Neural progenitor cell (in vitro differentiated cells): Measurements from ENCODE around the gene SPAG8. TPM values are rescaled to one million over a fixed set of nuclear protein-coding genes. Genes with fewer than 3 reads are reported as not detected.

Source experiments
- DNase-seq: peaks from one replicate; pipeline ENCODE4 v3.0.0-alpha.2; 2016; ENCODE audit warnings: low spot score
- H2AFZ ChIP-seq: fragments of 200-600 bp; sonication (generic); replicated peaks from 2 replicates; pipeline ENCODE4 v1.6.1; 2016; ENCODE audit warnings: antibody characterized with exemption
- H3F3A ChIP-seq: fragments of 200-600 bp; sonication (generic); 2 replicates; pipeline ENCODE4 v1.6.1; 2016; ENCODE audit warnings: antibody characterized with exemption, low read depth
- H3K27ac ChIP-seq: fragments of 200-600 bp; sonication (generic); 2 replicates; pipeline ENCODE4 v1.5.1; 2016; ENCODE audit warnings: mild to moderate bottlenecking
- H3K27me3 ChIP-seq: fragments of 200-600 bp; sonication (generic); 2 replicates; pipeline ENCODE4 v1.6.1; 2016; ENCODE audit warnings: mild to moderate bottlenecking, moderate library complexity
- H3K36me3 ChIP-seq: fragments of 200-600 bp; sonication (generic); 2 replicates; pipeline ENCODE4 v1.5.1; 2016
- H3K4me1 ChIP-seq: fragments of 200-600 bp; sonication (generic); 2 replicates; pipeline ENCODE4 v1.6.1; 2016; ENCODE audit warnings: mixed run types
- H3K4me2 ChIP-seq: fragments of 200-600 bp; sonication (generic); 2 replicates; pipeline ENCODE4 v1.6.1; 2016
- H3K4me3 ChIP-seq: fragments of 200-600 bp; sonication (generic); 2 replicates; pipeline ENCODE4 v1.5.1; 2016
- H3K79me2 ChIP-seq: fragments of 200-600 bp; sonication (generic); 2 replicates; pipeline ENCODE4 v1.6.1; 2016; ENCODE audit warnings: low read depth
- H3K9ac ChIP-seq: fragments of 200-600 bp; sonication (generic); 2 replicates; pipeline ENCODE4 v1.6.1; 2016
- H3K9me3 ChIP-seq: fragments of 200-600 bp; sonication (generic); 2 replicates; pipeline ENCODE4 v1.5.1; 2016; ENCODE audit warnings: low read depth
- H4K20me1 ChIP-seq: fragments of 200-600 bp; sonication (generic); 2 replicates; pipeline ENCODE4 v1.6.1; 2016; ENCODE audit warnings: low read depth
- H3K27ac Mint-ChIP-seq: 3 replicates; pipeline ENCODE4 v1.8.0; 2021; ENCODE audit warnings: mixed read lengths
- H3K27me3 Mint-ChIP-seq: 2 replicates; pipeline ENCODE4 v1.8.0; 2022; ENCODE audit warnings: low read depth, mild to moderate bottlenecking, inconsistent platforms, moderate library complexity, mixed read lengths; ENCODE audit not compliant: insufficient read depth
- H3K36me3 Mint-ChIP-seq: 3 replicates; pipeline ENCODE4 v1.8.0; 2021; ENCODE audit warnings: mixed read lengths
- H3K4me1 Mint-ChIP-seq: 3 replicates; pipeline ENCODE4 v1.8.0; 2021; ENCODE audit warnings: mixed read lengths
- H3K4me3 Mint-ChIP-seq: 3 replicates; pipeline ENCODE4 v1.8.0; 2021; ENCODE audit warnings: mild to moderate bottlenecking, moderate library complexity, mixed read lengths
- H3K9me3 Mint-ChIP-seq: 3 replicates; pipeline ENCODE4 v1.8.0; 2020; ENCODE audit warnings: mixed read lengths
- EZH2 ChIP-seq: fragments of 200-600 bp; sonication (generic); IDR thresholded peaks from 2 replicates; pipeline ENCODE4 v1.6.1; 2017; ENCODE audit warnings: antibody characterized with exemption, mild to moderate bottlenecking, moderate library complexity
- EZH2phosphoT487 ChIP-seq: fragments of 200-600 bp; sonication (generic); IDR thresholded peaks from 2 replicates; pipeline ENCODE4 v1.6.1; 2017; ENCODE audit warnings: antibody characterized with exemption
- total RNA-seq: library from RNA; depleted of rRNA; stranded (reverse); fragments of >200 nt; gene quantifications from 2 replicates; pipeline ENCODE4 v1.2.3, GENCODE V29; 2015; ENCODE audit warnings: low replicate concordance
- TF ChIP-seq, protein P1 (sequence below): fragments of 200-600 bp; sonication (generic); IDR thresholded peaks from 2 replicates; pipeline ENCODE4 v1.5.1; 2017; ENCODE audit warnings: antibody characterized with exemption, mild to moderate bottlenecking

Gene SPAG8, protein sequence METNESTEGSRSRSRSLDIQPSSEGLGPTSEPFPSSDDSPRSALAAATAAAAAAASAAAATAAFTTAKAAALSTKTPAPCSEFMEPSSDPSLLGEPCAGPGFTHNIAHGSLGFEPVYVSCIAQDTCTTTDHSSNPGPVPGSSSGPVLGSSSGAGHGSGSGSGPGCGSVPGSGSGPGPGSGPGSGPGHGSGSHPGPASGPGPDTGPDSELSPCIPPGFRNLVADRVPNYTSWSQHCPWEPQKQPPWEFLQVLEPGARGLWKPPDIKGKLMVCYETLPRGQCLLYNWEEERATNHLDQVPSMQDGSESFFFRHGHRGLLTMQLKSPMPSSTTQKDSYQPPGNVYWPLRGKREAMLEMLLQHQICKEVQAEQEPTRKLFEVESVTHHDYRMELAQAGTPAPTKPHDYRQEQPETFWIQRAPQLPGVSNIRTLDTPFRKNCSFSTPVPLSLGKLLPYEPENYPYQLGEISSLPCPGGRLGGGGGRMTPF
- 1.3 and 1.6 TPM in 2 replicates for total RNA-seq

DNA sequence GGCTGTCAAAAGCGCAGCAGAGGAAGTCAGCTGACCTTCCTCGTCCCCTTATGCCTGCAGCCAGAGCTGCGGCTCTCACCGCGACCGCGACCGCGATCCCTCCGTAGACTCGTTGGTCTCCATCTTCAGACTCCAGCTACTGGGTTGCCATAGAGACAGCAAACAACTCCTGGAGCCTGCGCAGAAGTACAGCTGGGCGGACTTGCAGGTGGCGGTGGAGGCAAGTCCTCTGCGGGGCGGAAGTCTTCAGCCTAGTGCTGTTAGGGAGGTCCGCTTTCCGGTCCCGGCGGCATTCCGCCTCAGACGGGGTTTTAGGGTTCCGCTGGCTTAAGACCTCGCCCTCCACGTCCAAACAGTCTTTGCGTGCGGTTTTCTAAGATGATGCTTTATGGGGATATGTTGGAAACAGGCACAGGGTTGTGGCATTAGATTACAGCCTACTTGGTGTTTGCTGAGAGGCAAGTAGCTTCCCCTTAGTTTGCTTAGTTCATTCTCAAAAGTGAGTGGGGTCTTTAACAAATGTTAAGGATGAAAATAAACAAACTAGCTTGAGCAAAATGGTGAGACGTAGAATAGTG, at the start of gene SPAG8:
TSS of gene SPAG8 (minus strand) at position 238 of the 578 bp plus-strand sequence. CDS start at position 123, 115 bp downstream.
- peaks cover 35% of the 10 kb centered on the region for H3K4me1 Mint-ChIP-seq
- Histone ChIP-seq H3K4me2 (peak within 1 kb of the TSS; percentile 65), H3K9ac (no peak within 1 kb of the TSS), H3K36me3 (no peaks in the 10 kb centered on the region), H3K79me2 (peaks cover 3% of the 10 kb centered on the region), H3K27ac (no peak within 1 kb of the TSS), H3F3A (peaks cover 32% of the 10 kb centered on the region), H3K9me3 (no peaks in the 10 kb centered on the region), H3K4me1 (peaks cover 16% of the 10 kb centered on the region), H2AFZ (peak within 1 kb of the TSS; percentile 78), H3K4me3 (peak within 1 kb of the TSS; percentile 47), H3K27me3 (no peaks in the 10 kb centered on the region), H4K20me1 (no peaks in the 10 kb centered on the region)
- no peak for TF ChIP-seq EZH2
- no peak for TF ChIP-seq EZH2phosphoT487
- TF ChIP-seq, protein P1, sequence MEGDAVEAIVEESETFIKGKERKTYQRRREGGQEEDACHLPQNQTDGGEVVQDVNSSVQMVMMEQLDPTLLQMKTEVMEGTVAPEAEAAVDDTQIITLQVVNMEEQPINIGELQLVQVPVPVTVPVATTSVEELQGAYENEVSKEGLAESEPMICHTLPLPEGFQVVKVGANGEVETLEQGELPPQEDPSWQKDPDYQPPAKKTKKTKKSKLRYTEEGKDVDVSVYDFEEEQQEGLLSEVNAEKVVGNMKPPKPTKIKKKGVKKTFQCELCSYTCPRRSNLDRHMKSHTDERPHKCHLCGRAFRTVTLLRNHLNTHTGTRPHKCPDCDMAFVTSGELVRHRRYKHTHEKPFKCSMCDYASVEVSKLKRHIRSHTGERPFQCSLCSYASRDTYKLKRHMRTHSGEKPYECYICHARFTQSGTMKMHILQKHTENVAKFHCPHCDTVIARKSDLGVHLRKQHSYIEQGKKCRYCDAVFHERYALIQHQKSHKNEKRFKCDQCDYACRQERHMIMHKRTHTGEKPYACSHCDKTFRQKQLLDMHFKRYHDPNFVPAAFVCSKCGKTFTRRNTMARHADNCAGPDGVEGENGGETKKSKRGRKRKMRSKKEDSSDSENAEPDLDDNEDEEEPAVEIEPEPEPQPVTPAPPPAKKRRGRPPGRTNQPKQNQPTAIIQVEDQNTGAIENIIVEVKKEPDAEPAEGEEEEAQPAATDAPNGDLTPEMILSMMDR: no peak
- peak within 1 kb of the TSS; percentile 88 for H3K4me3 Mint-ChIP-seq
- no peaks in the 10 kb centered on the region for H3K9me3 Mint-ChIP-seq
- peak within 1 kb of the TSS; percentile 87 for H3K27ac Mint-ChIP-seq
- H3K27me3 Mint-ChIP-seq: no peaks in the 10 kb centered on the region
- no peaks in the 10 kb centered on the region for H3K36me3 Mint-ChIP-seq
- peak; percentile 96 for DNase-seq

DNA sequence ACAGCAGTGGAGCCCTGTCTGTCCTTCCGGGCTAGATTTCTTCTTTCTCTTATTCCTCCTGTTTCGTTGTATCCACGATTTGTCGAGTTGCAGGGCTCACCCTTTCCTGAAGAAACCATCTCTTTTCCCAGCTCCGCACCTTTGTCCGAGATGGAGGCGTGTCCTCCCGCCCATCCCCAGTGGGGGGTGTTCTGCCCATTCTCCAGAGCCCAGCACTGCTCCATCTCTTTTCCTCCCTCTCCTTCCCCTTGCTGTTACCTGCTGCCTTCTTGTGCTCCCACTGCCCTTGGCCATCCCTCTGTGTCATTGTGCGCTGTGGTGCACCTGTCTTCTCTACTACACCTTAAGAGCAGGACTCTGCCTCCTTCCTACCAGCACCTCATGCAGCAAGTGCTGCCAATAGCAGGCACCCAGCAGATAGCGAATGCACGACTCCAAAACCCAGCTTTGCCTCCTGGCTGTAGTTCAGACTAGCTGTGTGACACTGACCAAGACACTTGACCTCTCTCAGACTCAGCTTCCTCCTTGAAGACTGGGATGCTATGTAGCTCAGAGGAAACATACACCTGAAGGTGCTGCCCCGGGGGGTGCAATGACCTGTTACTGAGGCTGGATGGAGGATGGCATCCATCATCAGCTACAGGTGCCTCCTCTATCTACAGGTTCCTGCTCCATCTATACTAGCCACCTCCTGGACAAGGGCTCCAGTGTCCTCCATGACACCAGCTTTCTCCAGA, 49.3 kb upstream of the SPAG8 start:
- no peaks in the 10 kb centered on the region for H3K79me2 ChIP-seq
- Mint-ChIP-seq H3K27me3 (peaks cover 11% of the 10 kb centered on the region), H3K4me1 (no peaks in the 10 kb centered on the region), H3K36me3 (no peaks in the 10 kb centered on the region), H3K4me3 (no peak overlapping the region), H3K27ac (no peak overlapping the region), H3K9me3 (no peaks in the 10 kb centered on the region)
- TF ChIP-seq EZH2phosphoT487 (no peak), EZH2 (no peak)
- TF ChIP-seq, protein P1: no peak
- no peaks in the 10 kb centered on the region for H3K4me1 ChIP-seq
- no peaks in the 10 kb centered on the region for H3K9me3 ChIP-seq
- H3K27ac ChIP-seq: no peak overlapping the region
- no peak overlapping the region for H3K9ac ChIP-seq
- no peaks in the 10 kb centered on the region for H4K20me1 ChIP-seq
- peaks cover 4% of the 10 kb centered on the region for H3K27me3 ChIP-seq
- no peaks in the 10 kb centered on the region for H3K36me3 ChIP-seq
- no peak overlapping the region for H2AFZ ChIP-seq
- DNase-seq: no peak
- H3K4me2 ChIP-seq: no peak overlapping the region
- H3K4me3 ChIP-seq: no peak overlapping the region
- no peaks in the 10 kb centered on the region for H3F3A ChIP-seq

DNA sequence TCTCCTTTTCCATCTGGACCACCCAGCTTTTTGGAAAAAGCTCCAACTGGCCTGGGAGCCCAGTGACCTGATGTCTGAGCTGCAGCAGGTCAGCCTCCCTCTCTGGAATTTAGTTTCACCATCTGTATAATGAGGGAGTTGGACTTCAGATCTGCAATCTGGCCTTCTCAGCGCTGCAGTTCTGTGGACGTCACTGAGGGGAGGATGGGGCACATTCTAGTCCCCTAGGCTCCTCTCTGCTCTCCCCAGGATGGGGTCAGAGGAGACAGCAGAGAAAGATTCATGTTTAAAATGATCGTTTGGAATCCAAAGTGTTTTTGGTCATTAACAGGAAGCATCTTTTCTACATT, 47.9 kb upstream of the SPAG8 start:
- DNase-seq: no peak
- Mint-ChIP-seq H3K27ac (no peak overlapping the region), H3K36me3 (peaks cover 2% of the 10 kb centered on the region), H3K27me3 (peaks cover 13% of the 10 kb centered on the region), H3K4me3 (no peak overlapping the region), H3K9me3 (no peaks in the 10 kb centered on the region), H3K4me1 (no peaks in the 10 kb centered on the region)
- Histone ChIP-seq H3K79me2 (no peaks in the 10 kb centered on the region), H2AFZ (no peak overlapping the region), H4K20me1 (no peaks in the 10 kb centered on the region), H3K4me3 (no peak overlapping the region), H3K27me3 (peaks cover 4% of the 10 kb centered on the region), H3K4me2 (no peak overlapping the region), H3K27ac (no peak overlapping the region), H3K4me1 (no peaks in the 10 kb centered on the region), H3F3A (no peaks in the 10 kb centered on the region), H3K9ac (no peak overlapping the region), H3K9me3 (no peaks in the 10 kb centered on the region), H3K36me3 (no peaks in the 10 kb centered on the region)
- TF ChIP-seq, protein P1: no peak
- TF ChIP-seq EZH2phosphoT487 (no peak), EZH2 (no peak)
